SK-N-SH (cell line): ENCODE data around the gene GALNT18. TPM values are rescaled to one million over a fixed set of nuclear protein-coding genes. Genes with fewer than 3 reads are reported as not detected.

Experiments used
- CTCF ChIA-PET: fragments of 300-600, 350-600 bp; formaldehyde crosslinking; extraction: SDS; loops from one replicate; lab custom pipeline; 2021; lab: Yijun Ruan, JAX
- POLR2A ChIA-PET: fragments of 350-600 bp; sonication (Branson Sonifier 250); formaldehyde crosslinking; extraction: SDS; loops from one replicate; lab custom pipeline; 2020; ENCODE audit warnings: antibody characterized with exemption, inconsistent platforms; lab: Yijun Ruan, JAX
- DNase-seq: peaks from one replicate; pipeline ENCODE4 v3.0.0; 2012
- H2AFZ ChIP-seq: fragments of 200-600 bp; sonication (generic); 2 replicates; pipeline ENCODE4 v1.8.1; 2016; ENCODE audit warnings: antibody characterized with exemption, mild to moderate bottlenecking, low read depth
- H3F3A ChIP-seq: fragments of 200-600 bp; sonication (generic); replicated peaks from 2 replicates; pipeline ENCODE3; 2016; ENCODE audit warnings: antibody characterized with exemption, mild to moderate bottlenecking; ENCODE audit not compliant: insufficient read depth
- H3K27ac ChIP-seq, 2 experiments: fragments of 200-500 bp in 1 of 2; fragments of 200-600 bp in 1 of 2; sonication (Bioruptor generic) in 1 of 2; sonication (generic), shearing (Covaris generic) in 1 of 2; 2 replicates each; pipeline versions ENCODE4 v1.5.1 to v1.6.1; 2014 to 2016; ENCODE audit warnings: low read depth in 2 of 2, inconsistent platforms in 1 of 2, low read length in 1 of 2, mild to moderate bottlenecking in 1 of 2, mixed read lengths in 1 of 2
- H3K27me3 ChIP-seq: fragments of 200-600 bp; sonication (generic), shearing (Covaris generic); 2 replicates; pipeline ENCODE4 v1.6.1; 2016; ENCODE audit warnings: mixed run types; ENCODE audit not compliant: insufficient read depth
- H3K36me3 ChIP-seq, 2 experiments: fragments of 200-500 bp in 1 of 2; fragments of 200-600 bp in 1 of 2; sonication (Bioruptor generic) in 1 of 2; sonication (generic) in 1 of 2; replicated peaks in 1 of 2; 2 replicates each; pipeline versions ENCODE3 to v1.5.1; 2014 to 2016; ENCODE audit warnings: low read length in 1 of 2, mild to moderate bottlenecking in 1 of 2; ENCODE audit not compliant: insufficient read depth in 2 of 2, control insufficient read depth in 1 of 2
- H3K4me1 ChIP-seq, 2 experiments: fragments of 200-500 bp in 1 of 2; fragments of 200-600 bp in 1 of 2; sonication (Bioruptor generic) in 1 of 2; sonication (generic), shearing (Covaris generic) in 1 of 2; 2 replicates each; pipeline versions ENCODE4 v1.5.1 to v1.6.1; 2014 to 2016; ENCODE audit warnings: low read depth in 1 of 2, low read length in 1 of 2, mixed run types in 1 of 2; ENCODE audit not compliant: insufficient read depth in 2 of 2, control insufficient read depth in 1 of 2
- H3K4me2 ChIP-seq: fragments of 200-600 bp; sonication (generic), shearing (Covaris generic); 2 replicates; pipeline ENCODE4 v1.6.1; 2017; ENCODE audit warnings: mixed run types
- H3K4me3 ChIP-seq, 2 experiments: fragments of 200-500 bp in 1 of 2; fragments of 200-600 bp in 1 of 2; sonication (Bioruptor generic) in 1 of 2; sonication (generic), shearing (Covaris generic) in 1 of 2; 2 replicates each; pipeline versions ENCODE4 v1.5.1 to v1.8.1; 2014 to 2016; ENCODE audit warnings: low read depth in 2 of 2, inconsistent platforms in 1 of 2, low read length in 1 of 2, mild to moderate bottlenecking in 1 of 2, mixed read lengths in 1 of 2, moderate library complexity in 1 of 2
- H3K79me2 ChIP-seq: fragments of 200-600 bp; sonication (generic); 2 replicates; pipeline ENCODE4 v1.8.1; 2017; ENCODE audit warnings: mild to moderate bottlenecking; ENCODE audit not compliant: insufficient read depth
- H3K9ac ChIP-seq: fragments of 200-600 bp; sonication (generic); 2 replicates; pipeline ENCODE4 v1.6.1; 2017; ENCODE audit warnings: mixed run types
- H3K9me2 ChIP-seq: fragments of 200-600 bp; sonication (generic); 2 replicates; pipeline ENCODE4 v1.6.1; 2017; ENCODE audit warnings: mixed run types
- H3K9me3 ChIP-seq: fragments of 200-600 bp; sonication (generic); 2 replicates; pipeline ENCODE4 v1.6.1; 2017; ENCODE audit warnings: mixed run types, mild to moderate bottlenecking, moderate library complexity
- H4K20me1 ChIP-seq: fragments of 200-600 bp; sonication (generic); 2 replicates; pipeline ENCODE4 v1.6.1; 2017; ENCODE audit warnings: mild to moderate bottlenecking, mixed run types; ENCODE audit not compliant: insufficient read depth
- EP300 ChIP-seq, 2 experiments: IDR thresholded peaks; 2 replicates each; pipeline versions ENCODE4 v1.4.0 to v1.6.1; 2012; ENCODE audit warnings: borderline replicate concordance in 1 of 2, low read depth in 1 of 2, low read length in 1 of 2
- FOSL2 ChIP-seq: IDR thresholded peaks from 2 replicates; pipeline ENCODE4 v1.4.0; 2012; ENCODE audit warnings: low read depth, mild to moderate bottlenecking, moderate library complexity, borderline replicate concordance
- FOXJ3 ChIP-seq: sonication (generic); formaldehyde crosslinking; IDR thresholded peaks from 2 replicates; pipeline ENCODE4 v1.5.1; 2020; ENCODE audit warnings: mild to moderate bottlenecking, missing genetic modification reagents
- FOXM1 ChIP-seq: IDR thresholded peaks from 2 replicates; pipeline ENCODE4 v1.4.0; 2012; ENCODE audit warnings: low read depth, mild to moderate bottlenecking
- PBX3 ChIP-seq: IDR thresholded peaks from 2 replicates; pipeline ENCODE4; 2012
- POLR2AphosphoS5 ChIP-seq: IDR thresholded peaks from 2 replicates; pipeline ENCODE4 v1.6.1; 2012; ENCODE audit warnings: low read depth, low read length
- REST ChIP-seq: IDR thresholded peaks from 2 replicates; pipeline ENCODE4 v1.6.1; 2012; ENCODE audit warnings: mild to moderate bottlenecking, low read depth, low read length, moderate library complexity
- RFX5 ChIP-seq: IDR thresholded peaks from 2 replicates; pipeline ENCODE4 v1.6.1; 2012; ENCODE audit warnings: mild to moderate bottlenecking, improper control_type of control experiment, low read length
- TAF1 ChIP-seq: IDR thresholded peaks from 2 replicates; pipeline ENCODE4 v1.6.1; 2012; ENCODE audit warnings: low read depth, mild to moderate bottlenecking, low read length, moderate library complexity, borderline replicate concordance
- TCF12 ChIP-seq: IDR thresholded peaks from 2 replicates; pipeline ENCODE4 v1.4.0; 2012
- TEAD4 ChIP-seq: IDR thresholded peaks from 2 replicates; pipeline ENCODE4 v1.4.0; 2012; ENCODE audit warnings: mild to moderate bottlenecking, borderline replicate concordance; ENCODE audit not compliant: insufficient read depth
- USF1 ChIP-seq: IDR thresholded peaks from 2 replicates; pipeline ENCODE4 v1.4.0; 2012; ENCODE audit warnings: low read depth, borderline replicate concordance
- WGBS: methylation state at CpG from one replicate; pipeline ENCODE4 v1.1.6; 2017; ENCODE audit warnings: low lambda C conversion rate; 5-methylcytosine and 5-hydroxymethylcytosine counted together
- polyA plus RNA-seq, 3 experiments: library from polyadenylated mRNA; depleted of rRNA; stranded (reverse); fragments of >200 nt; gene quantifications; 2 replicates each; pipeline ENCODE4 v1.2.3, GENCODE V29; 2012

The GALNT18 gene
- polyA plus RNA-seq, 1 of the 3 experiments (the other 2 are of a cell fraction), result 0.64 TPM

GRCh38 chr11:11396301-11397035 is 225.3 kb downstream of the GALNT18 start (continued):
- TF ChIP-seq USF1 (no peak), EP300 (IDR thresholded peaks at IDR 0.05; ENCODE audit: borderline replicate concordance in 1 of 2, low read depth in 1 of 2, low read length in 1 of 2) (no peak), RFX5 (no peak)

GRCh38 chr11:11395126-11395525 is 226.7 kb downstream of the GALNT18 start:
- H3K79me2 ChIP-seq, result no peaks in the 10 kb centered on the region
- no peak overlapping the region for H3K4me3 ChIP-seq
- DNase-seq, result no peak
- no peaks in the 10 kb centered on the region for H3K27me3 ChIP-seq
- H2AFZ ChIP-seq, result no peak overlapping the region
- ChIA-PET POLR2A (no interaction called here), CTCF (interaction anchor here (1.3 to 1.5 kb wide), 2 partner anchors 142 to 392 kb away, joined by 3 read pairs; no protein-coding TSS in a partner anchor)
- no peaks in the 10 kb centered on the region for H3K36me3 ChIP-seq
- no peaks in the 10 kb centered on the region for H4K20me1 ChIP-seq
- no peaks in the 10 kb centered on the region for H3F3A ChIP-seq
- H3K9me3 ChIP-seq, result no peaks in the 10 kb centered on the region
- WGBS, result 35% methylated on average over 2 of the region's 2 CpGs
- peaks cover 0 to 3% of the 10 kb centered on the region in 2 experiments; a peak in 1 of 4 replicates for H3K4me1 ChIP-seq
- H3K9ac ChIP-seq, result no peak overlapping the region
- no peak for TF ChIP-seq FOXM1
- no peak for TF ChIP-seq POLR2AphosphoS5
- no peak for TF ChIP-seq TCF12
- TF ChIP-seq USF1, result no peak
- no peak for TF ChIP-seq TEAD4
- TF ChIP-seq TAF1, result no peak
- TF ChIP-seq FOXJ3, result no peak
- TF ChIP-seq REST, result no peak
- no peak for TF ChIP-seq FOSL2
- TF ChIP-seq PBX3, result no peak
- no peak overlapping the region for H3K27ac ChIP-seq
- H3K9me2 ChIP-seq, result no peaks in the 10 kb centered on the region
- no peak overlapping the region for H3K4me2 ChIP-seq
